ENCODE results near the gene KCNN1. TPM values are rescaled to one million over a fixed set of nuclear protein-coding genes. Genes with fewer than 3 reads are reported as not detected.

The KCNN1 gene
- total RNA-seq, 1 experiment from 2014 or later, result 0.90 TPM

- ATAC-seq (no peak), DNase-seq (ENCODE audit: low read depth, low spot score) (no peak)
- CTCF ChIA-PET, result interaction anchor here (0.6 kb wide), 1 partner anchor 11 kb away, joined by 3 read pairs; no protein-coding TSS in a partner anchor
- POLR2A ChIA-PET, result interaction anchor here (0.5 kb wide), 1 partner anchor 76 kb away, joined by 4 read pairs; no protein-coding TSS in a partner anchor
- H3K27ac ChIP-seq (ENCODE audit: low read length), result no peak overlapping the region
- H3K4me1 ChIP-seq (ENCODE audit: control insufficient read depth, insufficient read depth, low read length), result peaks cover 5% of the 10 kb centered on the region; the same call in 1 of the 2 replicates
- H3K27me3 ChIP-seq (ENCODE audit: control insufficient read depth, insufficient read depth, low read length), result no peaks in the 10 kb centered on the region
- H3K36me3 ChIP-seq (ENCODE audit: control insufficient read depth, insufficient read depth, low read length), result no peaks in the 10 kb centered on the region; the same call in 1 of the 2 replicates
- intact Hi-C loops (cut with micrococcal nuclease; ENCODE audit: unreplicated experiment) (no loop called here), in situ Hi-C loops (cut with HindIII; ENCODE audit: low pct_unique_long_range_greater_than_20kb, low sequenced_read_pairs) (no loop called here)
- TF ChIP-seq SIN3A (IDR thresholded peaks at IDR 0.05; ENCODE audit: borderline replicate concordance, insufficient read depth, low read depth, low read length) (no peak), TCF7L2 (IDR thresholded peaks at IDR 0.05; ENCODE audit: low read depth, low read length) (no peak), REST (IDR thresholded peaks at IDR 0.05; ENCODE audit: insufficient read depth in 1 of 2, low read depth in 2 of 2, low read length in 1 of 2) (no peak), CTCF (IDR thresholded peaks at IDR 0.05) (no peak), POLR2AphosphoS5 (IDR thresholded peaks at IDR 0.05; ENCODE audit: low read depth, low read length) (no peak)
- no peaks in the 10 kb centered on the region for H3K9me3 ChIP-seq (ENCODE audit: control insufficient read depth, insufficient read depth, low read depth, low read length)
- no peak overlapping the region for H3K4me3 ChIP-seq (ENCODE audit: low read depth in 2 of 2, low read length in 2 of 2)
- no TSS peak for BruUV-seq (replicated peaks)
These were observed 24.2 kb upstream of the KCNN1 start for GRCh38 chr19:17942582-17943273.

- ChIA-PET CTCF (interaction anchor here (0.6 kb wide), 2 partner anchors 10 to 55 kb away, joined by 3 to 6 read pairs; no protein-coding TSS in a partner anchor), POLR2A (interaction anchor here (0.6 kb wide), 1 partner anchor 45 kb away, joined by 4 read pairs; no protein-coding TSS in a partner anchor)
- no peaks in the 10 kb centered on the region; the same call in 1 of the 2 replicates for H3K36me3 ChIP-seq (ENCODE audit: control insufficient read depth, insufficient read depth, low read length)
- ATAC-seq (no peak), DNase-seq (ENCODE audit: low read depth, low spot score) (no peak)
- H3K4me1 ChIP-seq (ENCODE audit: control insufficient read depth, insufficient read depth, low read length), result peaks cover 5% of the 10 kb centered on the region; the same call in 1 of the 2 replicates
- no peaks in the 10 kb centered on the region for H3K27me3 ChIP-seq (ENCODE audit: control insufficient read depth, insufficient read depth, low read length)
- no peaks in the 10 kb centered on the region for H3K9me3 ChIP-seq (ENCODE audit: control insufficient read depth, insufficient read depth, low read depth, low read length)
- no peak for TF ChIP-seq SIN3A (IDR thresholded peaks at IDR 0.05; ENCODE audit: borderline replicate concordance, insufficient read depth, low read depth, low read length)
- TF ChIP-seq POLR2AphosphoS5 (IDR thresholded peaks at IDR 0.05; ENCODE audit: low read depth, low read length), result no peak
- TF ChIP-seq CTCF (IDR thresholded peaks at IDR 0.05), result no peak
- TF ChIP-seq TCF7L2 (IDR thresholded peaks at IDR 0.05; ENCODE audit: low read depth, low read length), result no peak
- TF ChIP-seq REST (IDR thresholded peaks at IDR 0.05; ENCODE audit: insufficient read depth in 1 of 2, low read depth in 2 of 2, low read length in 1 of 2), result no peak
- intact Hi-C loops (cut with micrococcal nuclease; ENCODE audit: unreplicated experiment) (no loop called here), in situ Hi-C loops (cut with HindIII; ENCODE audit: low pct_unique_long_range_greater_than_20kb, low sequenced_read_pairs) (no loop called here)
- H3K4me3 ChIP-seq (ENCODE audit: low read depth in 2 of 2, low read length in 2 of 2), result no peak overlapping the region
- no peak overlapping the region for H3K27ac ChIP-seq (ENCODE audit: low read length)
- TSS peak; percentile 98 for BruUV-seq (replicated peaks)
These were observed 23.4 kb upstream of the KCNN1 start for GRCh38 chr19:17943274-17944221.

Data from Panc1 (cell line).